Esophagus squamous epithelium (tissue), 5 donors: Measurements from ENCODE around the gene CUEDC2. TPM values are rescaled to one million over a fixed set of nuclear protein-coding genes. Genes with fewer than 3 reads are reported as not detected.
A peak's percentile ranks its signal among the peaks of the same experiment; 100 is the strongest.

Experiments
- DNase-seq: peaks from one replicate; lab custom pipeline; 2025; lab: John Stamatoyannopoulos, UW
- H3K27ac ChIP-seq, 4 donors: fragments of 200-600 bp; sonication (generic); one replicate each; pipeline ENCODE4 v1.5.1; 2016 to 2019; ENCODE audit warnings: mild to moderate bottlenecking in 1 of 4
- H3K27me3 ChIP-seq, 4 donors: fragments of 200-600 bp; sonication (generic); 1 replicate in 3 of 4; 2 replicates in 1 of 4; pipeline versions ENCODE4 v1.5.1 to v1.6.0; 2017 to 2021; ENCODE audit warnings: antibody characterized with exemption in 1 of 4
- H3K36me3 ChIP-seq, 3 donors: fragments of 200-600 bp; sonication (generic); one replicate each; pipeline ENCODE4 v1.5.1; 2016 to 2019
- H3K4me1 ChIP-seq, 3 donors: fragments of 200-600 bp; sonication (generic); one replicate each; pipeline ENCODE4 v1.5.1; 2017 to 2019
- H3K4me3 ChIP-seq, 4 donors: fragments of 200-600 bp; sonication (generic); 1 replicate in 3 of 4; 2 replicates in 1 of 4; pipeline ENCODE4 v1.5.1; 2016 to 2019; ENCODE audit warnings: mild to moderate bottlenecking in 2 of 4, moderate library complexity in 1 of 4
- H3K9me3 ChIP-seq, 3 donors: fragments of 200-600 bp; sonication (generic); one replicate each; pipeline ENCODE4 v1.5.1; 2016 to 2019
- CTCF ChIP-seq, 6 experiments: fragments of 450-650 bp in 4 of 6; fragments of 200-600 bp in 2 of 6; sonication (generic) in 2 of 6; IDR thresholded peaks; one replicate each; pipeline ENCODE4 v1.5.1; 2016 to 2019; ENCODE audit warnings: antibody characterized with exemption in 6 of 6, mild to moderate bottlenecking in 4 of 6, moderate library complexity in 4 of 6
- POLR2A ChIP-seq, 4 donors: fragments of 450-650 bp; IDR thresholded peaks; one replicate each; pipeline ENCODE4 v1.6.1; 2017; ENCODE audit warnings: antibody characterized with exemption in 4 of 4, mild to moderate bottlenecking in 4 of 4, moderate library complexity in 3 of 4
- WGBS, 2 donors: methylation state at CpG; one replicate each; pipeline ENCODE4 v1.1.5; 2018; 5-methylcytosine and 5-hydroxymethylcytosine counted together
- intact Hi-C: fragments of 100-400 bp; cut with DNase I; formaldehyde crosslinking; loops from one replicate; pipeline ENCODE4 v1.15.0; 2022
- total RNA-seq, 4 donors: library from RNA; depleted of rRNA; stranded (reverse); fragments of >200 nt; gene quantifications; one replicate each; pipeline ENCODE4 v1.1.0, GENCODE V29; 2016
- donor health status: DM: yes; HTN: yes; CAD: no.

Gene CUEDC2
- total RNA-seq, 4 donors from 2014 or later, result 16.6 to 37.6 (median 27.0) TPM

GRCh38 chr10:102450374-102451104, 18.2 kb upstream of the CUEDC2 start:
- H3K27ac ChIP-seq, result peak overlapping the region; percentile 81 to 93 (median 90)
- peak; percentile 51 for DNase-seq
- peak overlapping the region; percentile 51 to 95 (median 86) for H3K4me3 ChIP-seq
- intact Hi-C loops, result no loop called here
- H3K4me1 ChIP-seq, result peaks cover 16 to 51% (median 16%) of the 10 kb centered on the region in 3 donors
- TF ChIP-seq CTCF (IDR thresholded peaks at IDR 0.05) (peak in 1 of 6 experiments; percentile 47), POLR2A (IDR thresholded peaks at IDR 0.05) (peak in 2 of 4 donors; percentile 64 to 76)
- no peaks in the 10 kb centered on the region for H3K27me3 ChIP-seq
- H3K36me3 ChIP-seq, result peaks cover 0 to 7% (median 0%) of the 10 kb centered on the region in 3 donors
- no peaks in the 10 kb centered on the region for H3K9me3 ChIP-seq
- 0% methylated on average over 5 to 6 of the region's 104 CpGs for WGBS, 2 donors

- no peaks in the 10 kb centered on the region for H3K27me3 ChIP-seq
- intact Hi-C loops, result no loop called here
- WGBS, 2 donors, result 0 to 1% methylated on average over 11 of the region's 11 CpGs
- peaks cover 16 to 46% (median 16%) of the 10 kb centered on the region in 3 donors for H3K4me1 ChIP-seq
- peak overlapping the region; percentile 81 to 93 (median 90) for H3K27ac ChIP-seq
- TF ChIP-seq CTCF (IDR thresholded peaks at IDR 0.05) (no peak), POLR2A (IDR thresholded peaks at IDR 0.05) (no peak)
- peaks cover 0 to 2% (median 0%) of the 10 kb centered on the region in 3 donors for H3K36me3 ChIP-seq
- H3K4me3 ChIP-seq, result peak overlapping the region; percentile 51 to 95 (median 86)
- no peaks in the 10 kb centered on the region for H3K9me3 ChIP-seq
- DNase-seq, result no peak
Measured at GRCh38 chr10:102450124-102450373, 17.7 kb upstream of the CUEDC2 start.

- TF ChIP-seq POLR2A (IDR thresholded peaks at IDR 0.05) (no peak), CTCF (IDR thresholded peaks at IDR 0.05) (no peak)
- Histone ChIP-seq H3K36me3 (no peaks in the 10 kb centered on the region), H3K4me3 (peak overlapping the region; percentile 51 to 95 (median 86)), H3K27ac (peak overlapping the region; percentile 81 to 93 (median 90)), H3K4me1 (peaks cover 16 to 41% (median 16%) of the 10 kb centered on the region in 3 donors), H3K9me3 (no peaks in the 10 kb centered on the region), H3K27me3 (no peaks in the 10 kb centered on the region)
- peak; percentile 28 for DNase-seq
- WGBS, 2 donors, result 5 to 15% methylated on average over 16 to 26 of the region's 30 CpGs
- intact Hi-C loops, result no loop called here
Measured at GRCh38 chr10:102449321-102450123, 17.1 kb upstream of the CUEDC2 start.

GRCh38 chr10:102444851-102445250, 12.5 kb upstream of the CUEDC2 start:
- no peaks in the 10 kb centered on the region for H3K36me3 ChIP-seq
- no peak overlapping the region for H3K4me3 ChIP-seq
- H3K27ac ChIP-seq, result no peak overlapping the region
- H3K4me1 ChIP-seq, result peaks cover 0 to 8% (median 0%) of the 10 kb centered on the region in 3 donors
- intact Hi-C loops, result no loop called here
- no peak for DNase-seq
- H3K9me3 ChIP-seq, result no peaks in the 10 kb centered on the region
- no peak for TF ChIP-seq POLR2A (IDR thresholded peaks at IDR 0.05)
- TF ChIP-seq CTCF (IDR thresholded peaks at IDR 0.05), result no peak
- WGBS, 2 donors, result 71 to 79% methylated on average over 2 of the region's 2 CpGs
- H3K27me3 ChIP-seq, result no peaks in the 10 kb centered on the region

GRCh38 chr10:102438374-102438773, 6.0 kb upstream of the CUEDC2 start:
- no peaks in the 10 kb centered on the region for H3K36me3 ChIP-seq
- H3K4me1 ChIP-seq, result peaks cover 0 to 30% (median 3%) of the 10 kb centered on the region in 3 donors
- 88 to 93% methylated on average over 1 of the region's 1 CpG for WGBS, 2 donors
- no peaks in the 10 kb centered on the region for H3K9me3 ChIP-seq
- DNase-seq, result no peak
- H3K27ac ChIP-seq, result no peak overlapping the region
- peaks cover 0 to 28% (median 0%) of the 10 kb centered on the region in 4 donors for H3K27me3 ChIP-seq
- intact Hi-C loops, result no loop called here
- H3K4me3 ChIP-seq, result no peak overlapping the region
- TF ChIP-seq POLR2A (IDR thresholded peaks at IDR 0.05) (no peak), CTCF (IDR thresholded peaks at IDR 0.05) (no peak)
